Trophoblast cell (in vitro differentiated cells and primary cell): ENCODE measurements around the gene MSI1.

Source experiments
- DNase-seq, 2 donors: peaks; one replicate each; pipeline ENCODE4 v3.0.0-alpha.2; 2016
- H2AFZ ChIP-seq: 2 replicates; pipeline ENCODE4 v1.6.1; 2013; ENCODE audit warnings: low read length, moderate library complexity, mild to moderate bottlenecking; ENCODE audit not compliant: insufficient read depth, poor library complexity
- H2AK5ac ChIP-seq: 2 replicates; pipeline ENCODE4 v1.6.1; 2013; ENCODE audit warnings: mild to moderate bottlenecking, low read length
- H2BK120ac ChIP-seq: 2 replicates; pipeline ENCODE4 v1.6.1; 2013; ENCODE audit warnings: low read length, mild to moderate bottlenecking, moderate library complexity; ENCODE audit not compliant: insufficient read depth, poor library complexity
- H2BK12ac ChIP-seq: 2 replicates; pipeline ENCODE4 v1.6.1; 2013; ENCODE audit warnings: mild to moderate bottlenecking, low read length, moderate library complexity
- H2BK5ac ChIP-seq: 2 replicates; pipeline ENCODE4 v1.6.1; 2013; ENCODE audit warnings: low read length, low read depth, moderate library complexity, mild to moderate bottlenecking; ENCODE audit not compliant: poor library complexity
- H3K14ac ChIP-seq: 2 replicates; pipeline ENCODE4 v1.6.1; 2013; ENCODE audit warnings: mild to moderate bottlenecking, low read length
- H3K18ac ChIP-seq: 2 replicates; pipeline ENCODE4 v1.6.1; 2013; ENCODE audit warnings: mild to moderate bottlenecking, low read length
- H3K23ac ChIP-seq: 2 replicates; pipeline ENCODE4 v1.6.1; 2013; ENCODE audit warnings: low read length
- H3K27ac ChIP-seq: 2 replicates; pipeline ENCODE4 v1.5.1; 2013; ENCODE audit warnings: low read depth, mild to moderate bottlenecking, inconsistent platforms, low read length, moderate library complexity
- H3K27me3 ChIP-seq: 2 replicates; pipeline ENCODE4 v1.6.1; 2013; ENCODE audit warnings: inconsistent platforms, mild to moderate bottlenecking, low read length, moderate library complexity; ENCODE audit not compliant: insufficient read depth
- H3K36me3 ChIP-seq, 2 experiments: 1 replicate in 1 of 2; 2 replicates in 1 of 2; pipeline ENCODE4 v1.6.1; 2013; ENCODE audit warnings: low read length in 2 of 2, mild to moderate bottlenecking in 2 of 2, moderate library complexity in 1 of 2; ENCODE audit not compliant: insufficient read depth in 2 of 2, control insufficient read depth in 1 of 2
- H3K4ac ChIP-seq: 2 replicates; pipeline ENCODE4 v1.6.1; 2013; ENCODE audit warnings: low read depth, mild to moderate bottlenecking, low read length, moderate library complexity
- H3K4me1 ChIP-seq, 2 experiments: 1 replicate in 1 of 2; 2 replicates in 1 of 2; pipeline ENCODE4 v1.6.1; 2013; ENCODE audit warnings: low read length in 2 of 2, mild to moderate bottlenecking in 2 of 2, moderate library complexity in 1 of 2; ENCODE audit not compliant: insufficient read depth in 2 of 2, control insufficient read depth in 1 of 2
- H3K4me2 ChIP-seq: 2 replicates; pipeline ENCODE4 v1.6.1; 2013; ENCODE audit warnings: inconsistent platforms, mild to moderate bottlenecking, low read length, moderate library complexity
- H3K4me3 ChIP-seq: 2 replicates; pipeline ENCODE4 v1.5.1; 2013; ENCODE audit warnings: mild to moderate bottlenecking, low read depth, low read length, inconsistent platforms
- H3K79me1 ChIP-seq: one replicate; pipeline ENCODE4 v1.6.1; 2013; ENCODE audit warnings: low read length
- H3K79me2 ChIP-seq: 2 replicates; pipeline ENCODE4 v1.6.1; 2013; ENCODE audit warnings: low read length, mild to moderate bottlenecking; ENCODE audit not compliant: control insufficient read depth, insufficient read depth, poor library complexity
- H3K9ac ChIP-seq: 2 replicates; pipeline ENCODE4 v1.6.1; 2013; ENCODE audit warnings: mild to moderate bottlenecking, low read length
- H3K9me3 ChIP-seq: 2 replicates; pipeline ENCODE4 v1.6.1; 2013; ENCODE audit warnings: low read depth, mild to moderate bottlenecking, control low read depth, inconsistent platforms, low read length; ENCODE audit not compliant: insufficient read depth
- H4K12ac ChIP-seq: 2 replicates; pipeline ENCODE4 v1.6.1; 2013; ENCODE audit warnings: low read depth, mild to moderate bottlenecking, low read length, moderate library complexity
- H4K8ac ChIP-seq: 2 replicates; pipeline ENCODE4 v1.6.1; 2013; ENCODE audit warnings: low read depth, mild to moderate bottlenecking, low read length, moderate library complexity
- H4K91ac ChIP-seq: one replicate; pipeline ENCODE4 v1.6.1; 2013; ENCODE audit warnings: low read depth, mild to moderate bottlenecking, low read length, moderate library complexity
- WGBS: extraction: QIAGEN DNeasy Blood & Tissue Kit; methylation state at CpG from one replicate; pipeline ENCODE4 v1.1.7; 2013; ENCODE audit warnings: missing lambda C conversion rate; ENCODE audit not compliant: insufficient read length, insufficient coverage; ENCODE audit errors: extremely low coverage; 5-methylcytosine and 5-hydroxymethylcytosine counted together

Gene MSI1

DNA sequence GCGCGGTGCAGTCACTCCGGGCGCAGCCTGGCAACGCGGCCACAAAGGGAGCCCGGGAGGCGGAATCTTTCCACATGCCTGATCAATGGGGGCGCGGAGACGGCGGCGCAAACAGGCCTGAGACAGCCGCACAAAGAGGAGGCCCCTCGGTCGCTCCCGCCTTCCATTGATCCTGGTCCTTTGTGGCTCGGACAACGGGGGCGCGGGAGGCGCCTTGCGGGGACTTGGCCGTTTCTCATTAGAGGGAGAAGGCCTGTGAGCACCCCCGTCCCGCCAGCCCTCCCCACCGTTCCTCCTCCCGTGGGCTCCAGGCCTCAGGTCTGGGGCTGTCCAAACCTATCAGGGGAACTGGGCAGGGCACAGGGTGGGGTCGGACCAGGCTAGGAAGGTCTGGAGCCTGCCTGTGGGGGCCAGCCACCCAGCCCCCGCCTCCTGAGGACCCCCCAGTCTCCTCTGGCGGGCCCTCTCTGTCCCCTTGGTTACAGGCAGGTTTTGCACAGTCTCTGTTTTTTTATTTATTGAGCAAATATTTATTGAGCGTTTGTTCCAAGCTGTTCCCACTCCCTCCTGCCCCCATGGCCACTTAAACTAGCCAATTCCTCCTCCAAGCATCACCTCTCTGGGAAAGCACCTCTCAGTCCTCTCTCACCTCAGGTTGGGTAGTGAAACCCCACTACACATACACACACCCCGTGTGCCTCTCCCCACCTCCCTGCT, 29.0 kb upstream of the MSI1 start:
- Histone ChIP-seq H4K12ac (no peak overlapping the region), H3K4me3 (no peak overlapping the region), H3K79me2 (no peaks in the 10 kb centered on the region), H3K18ac (no peak overlapping the region), H2AK5ac (no peak overlapping the region), H3K9ac (no peak overlapping the region), H3K4ac (no peak overlapping the region), H3K4me2 (no peak overlapping the region), H3K14ac (no peak overlapping the region), H3K9me3 (no peaks in the 10 kb centered on the region), H3K4me1 (peaks cover 3 to 7% of the 10 kb centered on the region in 2 experiments), H3K27me3 (no peaks in the 10 kb centered on the region), H3K79me1 (no peaks in the 10 kb centered on the region), H2BK5ac (no peak overlapping the region), H2BK12ac (no peak overlapping the region), H4K8ac (no peak overlapping the region), H3K36me3 (no peaks in the 10 kb centered on the region), H2AFZ (no peak overlapping the region), H3K23ac (no peak overlapping the region), H2BK120ac (no peak overlapping the region), H3K27ac (no peak overlapping the region), H4K91ac (no peak overlapping the region)
- WGBS = no CpG with 5 or more reads among the region's 33 CpGs
- no peak for DNase-seq

DNA sequence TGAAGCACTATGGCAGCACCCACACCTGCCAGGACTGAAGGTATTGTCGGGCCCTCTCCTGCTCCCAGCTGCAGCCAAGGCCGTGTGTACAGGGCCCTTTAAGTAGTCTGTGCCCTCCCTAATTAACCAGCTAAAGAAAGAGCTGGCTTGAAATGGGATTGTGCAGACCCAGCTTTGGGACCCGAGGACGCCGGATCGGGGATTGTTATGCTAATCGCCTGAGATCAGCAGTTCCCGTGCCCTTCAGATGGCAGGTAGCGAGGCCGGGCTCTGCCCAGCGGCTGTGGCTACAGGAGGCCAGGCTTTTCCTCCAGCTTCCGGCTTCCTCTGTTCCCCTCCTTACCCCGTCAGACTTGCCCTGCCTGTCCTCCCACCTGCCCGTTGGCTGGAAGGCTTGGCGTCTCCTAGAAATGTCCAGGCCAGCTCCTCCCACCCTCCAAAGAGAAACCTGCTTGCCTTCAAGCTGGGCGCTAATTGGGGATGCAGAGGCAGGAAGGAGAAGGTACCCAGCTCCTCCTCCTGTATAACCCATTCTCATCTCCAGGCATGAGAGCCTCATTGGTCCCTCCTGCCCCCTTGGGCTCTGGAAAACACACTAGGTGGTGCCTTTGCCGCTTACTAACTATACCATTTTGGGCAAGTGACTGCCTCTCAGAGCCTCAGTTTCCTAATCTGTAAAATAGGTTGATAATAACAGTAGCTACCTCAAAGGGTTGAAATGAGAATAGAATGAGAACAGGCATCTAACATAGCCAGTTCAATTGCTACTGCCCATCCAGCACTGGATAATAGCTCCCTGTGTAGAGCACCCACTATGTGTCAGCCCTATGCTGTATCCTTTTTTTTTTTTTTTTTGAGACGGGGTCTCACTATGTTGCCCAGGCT, 25.8 kb upstream of the MSI1 start:
- Histone ChIP-seq H4K12ac (peak overlapping the region; percentile 34), H3K9me3 (no peaks in the 10 kb centered on the region), H3K36me3 (no peaks in the 10 kb centered on the region), H3K79me2 (no peaks in the 10 kb centered on the region), H3K27me3 (no peaks in the 10 kb centered on the region), H2AK5ac (no peak overlapping the region), H3K79me1 (no peaks in the 10 kb centered on the region), H3K4ac (no peak overlapping the region), H3K4me3 (no peak overlapping the region), H2BK12ac (no peak overlapping the region), H4K91ac (peak overlapping the region; percentile 57), H2BK120ac (no peak overlapping the region), H3K27ac (peak overlapping the region; percentile 8), H3K18ac (peak overlapping the region; percentile 4), H3K14ac (peak overlapping the region; percentile 12), H3K4me2 (peak overlapping the region; percentile 62), H2BK5ac (no peak overlapping the region), H3K23ac (no peak overlapping the region), H4K8ac (peak overlapping the region; percentile 80), H3K4me1 (peaks cover 3 to 7% of the 10 kb centered on the region in 2 experiments), H2AFZ (peak overlapping the region; percentile 30), H3K9ac (peak overlapping the region; percentile 6)
- no CpG with 5 or more reads among the region's 18 CpGs for WGBS
- DNase-seq = peak; percentile 73 to 87

DNA sequence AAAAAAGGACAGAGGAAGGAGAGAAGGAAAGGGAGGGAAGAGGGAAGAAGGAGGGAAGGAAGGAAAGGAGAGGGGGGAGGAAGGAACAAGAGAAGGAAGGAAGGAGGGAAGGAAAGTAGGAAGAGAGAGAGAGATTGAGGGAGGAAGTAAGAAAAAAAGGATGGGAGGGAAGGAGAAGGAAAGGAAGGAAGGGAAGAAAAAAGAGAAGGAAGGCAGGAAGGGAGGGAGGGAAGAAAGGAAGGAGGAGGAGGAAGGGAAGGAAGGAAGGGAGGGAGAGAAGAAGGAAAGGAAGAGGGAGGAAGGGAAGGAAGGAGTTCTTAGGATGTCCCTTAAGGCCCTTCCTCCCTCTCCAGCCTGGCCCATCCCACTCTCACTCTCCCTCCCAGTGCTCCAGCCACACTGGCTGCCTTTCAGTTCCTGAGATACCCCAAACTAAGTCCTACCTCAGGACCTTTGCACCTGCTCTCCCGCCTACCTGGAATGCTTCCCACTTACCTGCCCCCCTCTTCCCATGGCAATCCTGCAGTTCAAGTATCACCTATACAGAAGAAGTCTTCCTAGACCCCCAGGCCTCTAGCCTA, 21.7 kb upstream of the MSI1 start:
- no peaks in the 10 kb centered on the region for H3K79me2 ChIP-seq
- H3K79me1 ChIP-seq = no peaks in the 10 kb centered on the region
- H2BK120ac ChIP-seq = no peak overlapping the region
- DNase-seq = no peak
- no peak overlapping the region for H4K91ac ChIP-seq
- H3K27ac ChIP-seq = no peak overlapping the region
- H3K23ac ChIP-seq = no peak overlapping the region
- no peak overlapping the region for H3K4ac ChIP-seq
- H3K4me2 ChIP-seq = no peak overlapping the region
- no peak overlapping the region for H2BK5ac ChIP-seq
- H3K4me1 ChIP-seq = peaks cover 3 to 13% of the 10 kb centered on the region in 2 experiments
- no peak overlapping the region for H4K12ac ChIP-seq
- H3K14ac ChIP-seq = no peak overlapping the region
- H4K8ac ChIP-seq = no peak overlapping the region
- no peak overlapping the region for H2AFZ ChIP-seq
- no CpG with 5 or more reads among the region's 1 CpG for WGBS
- no peak overlapping the region for H2AK5ac ChIP-seq
- no peaks in the 10 kb centered on the region for H3K27me3 ChIP-seq
- no peaks in the 10 kb centered on the region for H3K9me3 ChIP-seq
- no peak overlapping the region for H3K4me3 ChIP-seq
- H3K18ac ChIP-seq = no peak overlapping the region
- no peaks in the 10 kb centered on the region for H3K36me3 ChIP-seq
- no peak overlapping the region for H2BK12ac ChIP-seq
- no peak overlapping the region for H3K9ac ChIP-seq

DNA sequence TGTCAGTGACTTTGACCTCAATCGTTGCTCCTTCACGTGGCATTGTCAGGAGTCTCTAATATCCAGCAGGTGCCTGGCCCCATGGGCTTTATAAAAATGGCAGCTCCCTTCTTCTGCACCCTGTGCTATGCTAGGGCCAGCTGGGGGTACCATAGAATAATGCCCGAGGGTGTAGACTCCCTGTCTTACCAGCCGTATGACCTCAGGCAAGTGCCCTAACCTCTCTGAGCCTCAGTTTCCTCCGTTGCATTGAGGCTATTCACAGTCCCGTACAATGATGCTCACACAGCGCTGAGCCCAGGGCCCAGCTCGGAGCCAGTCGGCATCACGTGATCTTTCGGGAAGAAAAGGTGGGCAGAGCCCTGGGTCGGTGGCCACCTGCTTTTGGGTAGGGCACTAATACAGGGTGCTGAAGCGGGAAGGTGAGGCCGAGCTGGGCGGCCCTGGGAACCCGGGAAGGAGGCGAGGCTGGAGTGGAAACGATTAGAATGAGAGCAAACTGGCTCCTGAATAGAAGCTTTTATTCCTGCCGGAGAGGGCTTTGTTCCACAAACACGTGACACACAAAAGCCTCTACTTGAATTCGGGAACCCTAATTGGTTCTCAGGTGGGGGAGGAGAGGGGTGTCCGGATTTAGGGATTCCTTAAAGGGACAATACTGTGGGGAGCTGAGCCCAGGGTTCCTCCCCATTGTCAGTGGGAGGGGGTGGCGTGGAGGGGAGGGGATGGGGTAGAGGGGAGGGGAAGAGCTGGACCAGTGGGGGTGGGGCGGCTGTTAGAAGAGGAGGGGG, 19.9 kb upstream of the MSI1 start:
- Histone ChIP-seq H2BK12ac (no peak overlapping the region), H2BK120ac (no peak overlapping the region), H3K9ac (no peak overlapping the region), H4K12ac (no peak overlapping the region), H3K18ac (no peak overlapping the region), H3K4ac (no peak overlapping the region), H4K91ac (peak overlapping the region; percentile 26), H2BK5ac (no peak overlapping the region), H3K9me3 (no peaks in the 10 kb centered on the region), H2AK5ac (no peak overlapping the region), H3K14ac (no peak overlapping the region), H3K79me2 (no peaks in the 10 kb centered on the region), H3K4me3 (no peak overlapping the region), H2AFZ (peak overlapping the region; percentile 61), H3K23ac (no peak overlapping the region), H3K36me3 (no peaks in the 10 kb centered on the region), H3K4me2 (peak overlapping the region; percentile 57), H3K27me3 (no peaks in the 10 kb centered on the region), H3K27ac (no peak overlapping the region), H3K4me1 (peaks cover 0 to 6% of the 10 kb centered on the region in 2 experiments), H4K8ac (peak overlapping the region; percentile 37), H3K79me1 (no peaks in the 10 kb centered on the region)
- WGBS = no CpG with 5 or more reads among the region's 24 CpGs
- no peak for DNase-seq
